ENCODE measurements around the gene HMCN1.

- TF ChIP-seq CTCF (IDR thresholded peaks at IDR 0.05), result no peak
- no peak for TF ChIP-seq POLR2AphosphoS5 (IDR thresholded peaks at IDR 0.05)
These were observed 7.4 kb downstream of the HMCN1 start for GRCh38 chr1:185741551-185741950.
